Astrocyte of the spinal cord (primary cell): ENCODE measurements around the gene PLD6.

ENCODE experiments used
- DNase-seq: peaks from one replicate; pipeline ENCODE4 v3.0.0; 2011; ENCODE audit warnings: low read depth, low spot score
- H3K4me3 ChIP-seq: 2 replicates; pipeline ENCODE4 v1.5.1; 2011; ENCODE audit warnings: low read depth, mild to moderate bottlenecking, low read length, moderate library complexity
- in situ Hi-C: cut with HindIII; loops from 2 replicates; pipeline ENCODE4 v1.10.0; 2017; ENCODE audit warnings: low sequenced_read_pairs
- TF ChIP-seq, protein P1 (sequence below): IDR thresholded peaks from 2 replicates; pipeline ENCODE4 v1.5.1; 2012; ENCODE audit warnings: low read depth, mild to moderate bottlenecking, low read length, inconsistent platforms

The PLD6 gene

DNA sequence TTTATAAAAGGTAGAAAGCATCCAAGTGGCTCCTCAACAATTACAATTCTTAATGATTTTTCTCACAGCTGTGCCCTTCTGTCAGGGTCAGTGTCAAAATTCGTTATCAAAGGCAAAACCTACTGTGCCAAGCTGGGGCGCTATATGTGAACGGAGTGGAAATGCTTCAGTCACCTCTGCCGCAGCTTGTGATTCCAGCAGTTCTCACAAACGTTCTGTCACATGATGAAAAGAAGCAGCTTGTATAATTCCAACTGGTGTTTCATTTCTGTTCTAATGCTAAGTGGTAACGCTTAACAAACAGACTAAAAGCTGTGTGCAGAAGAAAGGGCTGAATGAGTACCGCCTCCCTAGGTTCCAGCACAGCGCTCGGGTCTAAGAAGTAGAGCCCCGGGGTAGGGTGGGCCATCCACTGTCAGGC, 14.2 kb downstream of the PLD6 start:
- TF ChIP-seq, protein P1, sequence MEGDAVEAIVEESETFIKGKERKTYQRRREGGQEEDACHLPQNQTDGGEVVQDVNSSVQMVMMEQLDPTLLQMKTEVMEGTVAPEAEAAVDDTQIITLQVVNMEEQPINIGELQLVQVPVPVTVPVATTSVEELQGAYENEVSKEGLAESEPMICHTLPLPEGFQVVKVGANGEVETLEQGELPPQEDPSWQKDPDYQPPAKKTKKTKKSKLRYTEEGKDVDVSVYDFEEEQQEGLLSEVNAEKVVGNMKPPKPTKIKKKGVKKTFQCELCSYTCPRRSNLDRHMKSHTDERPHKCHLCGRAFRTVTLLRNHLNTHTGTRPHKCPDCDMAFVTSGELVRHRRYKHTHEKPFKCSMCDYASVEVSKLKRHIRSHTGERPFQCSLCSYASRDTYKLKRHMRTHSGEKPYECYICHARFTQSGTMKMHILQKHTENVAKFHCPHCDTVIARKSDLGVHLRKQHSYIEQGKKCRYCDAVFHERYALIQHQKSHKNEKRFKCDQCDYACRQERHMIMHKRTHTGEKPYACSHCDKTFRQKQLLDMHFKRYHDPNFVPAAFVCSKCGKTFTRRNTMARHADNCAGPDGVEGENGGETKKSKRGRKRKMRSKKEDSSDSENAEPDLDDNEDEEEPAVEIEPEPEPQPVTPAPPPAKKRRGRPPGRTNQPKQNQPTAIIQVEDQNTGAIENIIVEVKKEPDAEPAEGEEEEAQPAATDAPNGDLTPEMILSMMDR, result no peak
- H3K4me3 ChIP-seq, result no peak overlapping the region
- peak; percentile 16 for DNase-seq
- in situ Hi-C loops, result no loop called here

DNA sequence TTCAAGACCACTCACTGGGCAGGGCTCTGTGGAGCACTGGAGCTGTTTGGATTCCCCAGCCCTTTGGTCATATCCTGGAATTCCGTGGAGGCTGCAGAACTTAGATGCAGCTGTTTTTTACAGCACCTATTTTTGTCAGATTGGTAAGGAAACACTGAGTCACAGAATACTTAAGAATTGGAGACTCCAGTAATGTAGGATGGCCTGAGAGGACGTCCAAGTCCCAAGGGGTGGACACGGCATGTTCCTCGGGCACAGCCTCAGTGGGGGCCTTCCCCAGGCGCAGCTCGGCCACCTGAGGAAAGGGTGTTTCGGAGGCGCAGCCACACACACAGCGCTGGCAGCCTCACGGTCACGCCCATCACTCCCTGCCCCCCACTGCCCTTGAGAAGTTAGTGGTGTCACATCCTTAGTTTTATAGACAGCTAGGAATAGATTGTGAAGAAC, 14.8 kb downstream of the PLD6 start:
- in situ Hi-C loops, result no loop called here
- H3K4me3 ChIP-seq, result no peak overlapping the region
- peak; percentile 84 for DNase-seq

DNA sequence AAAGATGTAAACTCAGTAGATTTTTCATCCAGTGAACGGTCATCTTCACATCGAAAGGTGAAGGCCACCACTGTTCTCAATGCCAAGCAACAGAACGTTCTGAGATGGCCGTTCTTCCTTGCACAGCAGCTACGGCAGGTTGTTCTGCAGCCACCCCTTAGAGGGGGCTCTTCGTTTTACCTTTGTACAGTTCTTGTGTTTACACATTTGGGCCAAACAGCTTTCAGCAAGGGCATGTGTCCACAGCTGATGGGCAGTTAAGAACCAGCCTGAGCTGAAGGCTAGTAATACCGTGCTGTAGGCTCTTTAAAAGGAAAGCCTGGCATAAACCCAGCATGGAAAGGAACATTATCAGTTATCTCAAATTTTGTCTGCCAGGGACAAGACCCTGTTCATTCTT, 15.9 kb downstream of the PLD6 start:
- DNase-seq, result no peak
- H3K4me3 ChIP-seq, result no peak overlapping the region
- TF ChIP-seq, protein P1, result no peak
- in situ Hi-C loops, result no loop called here

More for the DNA sequence above, 14.8 kb downstream of the PLD6 start:
- TF ChIP-seq, protein P1, result no peak

DNA sequence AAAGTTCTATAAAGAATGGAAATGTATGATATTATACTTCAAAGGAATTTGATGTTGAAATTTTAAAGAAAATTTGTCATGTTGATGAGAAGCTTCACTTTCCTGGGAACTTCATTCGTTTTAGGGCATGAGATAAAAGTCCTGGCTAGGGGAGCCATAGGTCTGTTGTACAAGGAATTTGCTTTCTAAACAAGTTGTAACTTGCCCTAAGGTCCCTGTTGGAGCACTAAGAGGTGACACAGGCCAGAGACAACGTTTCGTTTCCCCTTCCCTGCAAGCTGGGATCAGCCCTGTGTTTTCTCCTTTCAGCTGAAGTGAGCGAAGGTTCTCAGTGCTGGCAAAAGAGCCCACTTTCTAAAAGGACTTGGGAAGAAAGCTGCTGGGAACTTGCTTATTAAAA, 16.6 kb downstream of the PLD6 start:
- in situ Hi-C loops, result no loop called here
- no peak overlapping the region for H3K4me3 ChIP-seq
- DNase-seq, result no peak
- TF ChIP-seq, protein P1, result no peak

DNA sequence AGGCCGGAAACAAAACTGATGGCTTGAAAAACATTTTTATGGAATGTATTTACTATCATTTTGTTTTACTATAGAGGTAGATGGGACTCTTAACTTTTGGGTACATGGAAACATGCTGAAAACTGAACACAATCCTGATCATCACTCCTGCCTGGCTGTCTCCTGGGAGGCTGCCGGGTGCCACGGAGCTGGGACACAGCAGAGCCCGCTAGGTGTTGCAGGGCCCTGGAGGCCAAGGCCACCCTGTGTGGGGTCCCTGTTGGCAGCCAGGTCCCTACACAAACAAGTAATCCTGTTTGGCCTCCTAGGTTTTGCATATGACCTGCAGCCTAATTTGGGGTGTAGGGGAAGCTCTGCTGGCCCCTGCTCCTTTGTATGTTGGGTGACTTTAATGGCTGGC, 17.5 kb downstream of the PLD6 start:
- in situ Hi-C loops, result no loop called here
- no peak for DNase-seq
- TF ChIP-seq, protein P1, result no peak
- no peak overlapping the region for H3K4me3 ChIP-seq

DNA sequence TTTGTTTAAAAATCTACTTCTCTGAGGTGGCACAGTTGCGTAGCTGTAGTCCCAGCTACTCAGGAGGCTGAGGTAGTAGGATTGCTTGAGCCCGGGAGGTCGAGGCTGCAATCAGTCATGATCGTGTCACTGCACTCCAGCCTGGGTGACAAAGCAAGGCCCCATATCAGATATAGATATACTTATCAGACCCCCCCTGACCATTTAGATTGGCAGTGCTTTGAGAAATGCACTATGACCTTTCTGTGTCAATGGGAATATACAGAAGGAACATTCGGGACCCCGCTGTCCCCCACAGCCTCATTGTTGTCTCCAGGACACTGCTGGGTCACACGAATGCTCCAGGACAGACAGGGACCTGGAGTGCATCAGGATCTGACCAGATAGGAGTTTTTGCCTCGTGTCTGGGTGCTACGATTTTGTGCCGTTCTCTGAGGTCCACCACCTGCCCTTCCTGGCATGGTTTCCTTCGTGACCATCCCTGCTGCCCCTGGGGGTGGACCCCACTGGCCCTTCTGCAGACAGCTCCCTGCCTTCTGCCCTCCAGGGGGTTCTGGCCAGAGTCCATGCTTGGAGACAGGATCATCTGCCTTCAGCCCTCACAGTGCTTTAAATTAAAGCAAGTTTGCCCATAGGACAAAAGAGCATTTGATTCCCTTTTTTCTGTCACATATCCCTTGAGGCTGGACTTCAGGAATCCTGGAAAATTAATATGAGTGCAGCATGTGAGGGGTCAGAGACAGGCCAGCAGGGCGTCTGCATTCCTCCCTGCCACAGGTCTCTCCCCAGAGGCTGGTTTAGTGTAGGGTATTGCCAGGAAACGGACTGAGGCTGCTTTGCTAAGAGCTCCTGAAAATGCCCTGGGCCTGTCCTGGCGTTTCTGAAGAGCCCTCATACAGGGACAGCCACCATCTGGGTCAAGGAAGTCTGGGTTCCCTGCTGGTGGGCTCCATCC, 19.3 kb downstream of the PLD6 start:
- peak; percentile 13 for DNase-seq
- in situ Hi-C loops, result no loop called here
- TF ChIP-seq, protein P1, result no peak
- H3K4me3 ChIP-seq, result no peak overlapping the region
